K562 (cell line): ENCODE results near the gene UBR1. TPM values are rescaled to one million over a fixed set of nuclear protein-coding genes. Genes with fewer than 3 reads are reported as not detected.

Experiments
- BMI1 ChIP-seq: fragments of 150-350 bp; IDR thresholded peaks from 2 replicates; pipeline ENCODE4 v1.6.1; 2014; ENCODE audit warnings: low read length
- CREB1 ChIP-seq, 2 experiments: sonication (generic) in 1 of 2; formaldehyde crosslinking in 1 of 2; IDR thresholded peaks; 2 replicates each; pipeline versions ENCODE4 v1.6.1 to v1.8.0; 2012 to 2022; ENCODE audit warnings: inconsistent platforms in 1 of 2, mild to moderate bottlenecking in 1 of 2, missing genetic modification reagents in 1 of 2, moderate library complexity in 1 of 2
- EZH2 ChIP-seq: IDR thresholded peaks from 2 replicates; pipeline ENCODE4 v1.6.1; 2012; ENCODE audit warnings: low read depth, mild to moderate bottlenecking, inconsistent platforms, low read length, borderline replicate concordance
- RFX5 ChIP-seq: IDR thresholded peaks from 2 replicates; pipeline ENCODE4 v1.6.1; 2011; ENCODE audit warnings: low read depth, mild to moderate bottlenecking, improper control_type of control experiment, low read length
- SMAD1 ChIP-seq: fragments of 150-350 bp; IDR thresholded peaks from 2 replicates; pipeline ENCODE4 v1.6.1; 2014; ENCODE audit warnings: low read length, low read depth; ENCODE audit not compliant: partially characterized antibody
- SRSF3 ChIP-seq: fragments of 200-400 bp; formaldehyde crosslinking; IDR thresholded peaks from 2 replicates; pipeline ENCODE4 v1.6.1; 2016; ENCODE audit warnings: mild to moderate bottlenecking, low read length, moderate library complexity; ENCODE audit not compliant: insufficient read depth
- SRSF7 ChIP-seq: fragments of 200-400 bp; formaldehyde crosslinking; optimal IDR thresholded peaks from 2 replicates; pipeline ENCODE3; 2017; ENCODE audit warnings: mild to moderate bottlenecking, low read depth, low read length
- STAG1 ChIP-seq: sonication (generic); formaldehyde crosslinking; IDR thresholded peaks from 2 replicates; pipeline ENCODE4 v1.5.0; 2020; ENCODE audit warnings: missing genetic modification reagents, borderline replicate concordance
- YY1 ChIP-seq, 3 experiments: IDR thresholded peaks; 2 replicates each; pipeline ENCODE4 v1.6.1; 2011; ENCODE audit warnings: low read length in 2 of 3, mild to moderate bottlenecking in 2 of 3, moderate library complexity in 2 of 3, borderline replicate concordance in 1 of 3, control low read depth in 1 of 3, low read depth in 1 of 3; ENCODE audit not compliant: insufficient read depth in 3 of 3, insufficient replicate concordance in 2 of 3, control insufficient read depth in 1 of 3, insufficient read length in 1 of 3; ENCODE audit errors: extremely low read depth in 1 of 3
- ZNF124 ChIP-seq: sonication (generic); formaldehyde crosslinking; IDR thresholded peaks from 2 replicates; pipeline ENCODE4 v1.8.1; 2022; ENCODE audit warnings: missing genetic modification reagents
- ZNF24 ChIP-seq: fragments of 450-650 bp; IDR thresholded peaks from 2 replicates; pipeline ENCODE4 v1.6.1; 2016
- ZNF408 ChIP-seq: fragments of 250-450 bp; sonication (Bioruptor Pico); IDR thresholded peaks from 2 replicates; pipeline ENCODE4 v1.4.0; 2020; ENCODE audit warnings: low read depth, mild to moderate bottlenecking, moderate library complexity
- polyA plus RNA-seq, 8 experiments: library from polyadenylated mRNA; depleted of rRNA in 4 of 8; stranded (reverse) in 5 of 8; unstranded in 3 of 8; fragments of >200 nt; fragmentation: Nextera tagmentation in 2 of 8; fragmentation: Illumina TruSeq in 1 of 8; extraction: Ambion mirVana in 2 of 8; extraction: Trizol in 1 of 8; gene quantifications; 2 replicates each; pipeline versions ENCODE4 v1.2.1 to v1.2.3, GENCODE V29; 2011 to 2014; ENCODE audit warnings: inconsistent platforms in 1 of 8, missing spikeins in 1 of 8
- total RNA-seq, 7 experiments: library from RNA; depleted of rRNA in 6 of 7; stranded (reverse); fragments of >200 nt in 6 of 7; fragmentation: Illumina TruSeq in 2 of 7; extraction: Trizol in 2 of 7; gene quantifications; 2 replicates each; pipeline versions ENCODE4 v1.2.1 to v1.2.3, GENCODE V29; 2011 to 2021; ENCODE audit warnings: low replicate concordance in 1 of 7
- TF ChIP-seq, protein P1 (sequence below): sonication (generic); IDR thresholded peaks from 2 replicates; pipeline ENCODE4 v1.6.1; 2016
- TF ChIP-seq, protein P2 (sequence below): fragments of 200-400 bp; formaldehyde crosslinking; IDR thresholded peaks from 2 replicates; pipeline ENCODE4 v1.6.1; 2017; ENCODE audit warnings: mild to moderate bottlenecking, low read depth, low read length, moderate library complexity
- TF ChIP-seq, protein P3 (sequence below), 2 experiments: fragments of 450-650 bp; IDR thresholded peaks; 2 replicates each; pipeline ENCODE4 v1.6.1; 2016
- TF ChIP-seq, protein P4 (sequence below): sonication (generic); formaldehyde crosslinking; IDR thresholded peaks from 2 replicates; pipeline ENCODE4 v1.5.0; 2020; ENCODE audit warnings: missing genetic modification reagents
- TF ChIP-seq, protein P5 (sequence below): fragments of 450-650 bp; IDR thresholded peaks from 2 replicates; pipeline ENCODE4 v1.6.1; 2016; ENCODE audit warnings: antibody characterized with exemption
- TF ChIP-seq, protein P6 (sequence below), 2 experiments: fragments of 450-650 bp in 1 of 2; sonication (generic) in 1 of 2; formaldehyde crosslinking; conservative IDR thresholded peaks; 2 replicates each; pipeline versions ENCODE4 v1.4.0 to v1.8.1; 2020 to 2022; ENCODE audit warnings: mild to moderate bottlenecking in 1 of 2, missing genetic modification reagents in 1 of 2

UBR1 gene
- total and polyA plus RNA-seq, 9 of the 15 experiments (the other 6 are each of a cell fraction or from before 2014, with no cell fraction given): 5.8 to 30.7 (median 15.3) TPM

DNA sequence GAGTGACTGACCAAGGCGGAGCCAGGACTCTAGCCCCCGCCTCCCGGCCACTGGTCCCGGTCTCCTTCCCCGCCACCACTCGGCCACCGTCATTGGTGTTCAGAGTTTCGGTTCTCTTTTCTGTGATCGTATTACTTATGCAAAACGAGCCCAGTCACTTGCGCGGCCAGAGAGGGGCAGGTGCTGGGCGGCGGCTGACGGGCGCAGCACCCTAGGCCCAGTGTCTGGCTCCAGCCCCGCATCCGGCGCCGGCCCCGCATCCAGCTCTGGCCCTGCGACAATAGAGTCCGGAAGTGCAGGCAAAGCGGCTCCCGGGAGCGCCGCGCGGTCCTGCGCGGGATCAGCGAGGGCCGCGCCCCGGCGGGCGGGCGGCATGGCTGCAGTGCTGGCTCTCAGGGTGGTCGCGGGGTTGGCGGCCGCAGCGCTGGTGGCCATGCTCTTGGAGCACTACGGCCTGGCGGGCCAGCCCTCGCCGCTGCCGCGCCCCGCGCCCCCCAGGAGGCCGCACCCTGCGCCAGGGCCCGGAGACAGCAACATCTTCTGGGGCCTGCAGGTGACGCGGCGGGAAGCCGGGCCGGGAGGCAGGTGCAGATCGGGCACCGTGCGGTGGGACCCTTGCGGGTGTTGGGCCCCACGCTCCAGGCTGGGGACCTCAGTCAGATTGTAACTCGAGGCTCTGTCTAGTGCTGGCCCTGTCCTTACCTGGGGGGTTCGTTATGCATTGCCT is 27.8 kb upstream of the UBR1 start, which contains the start of gene TMEM62 (continued):
- TF ChIP-seq RFX5 (no peak), STAG1 (CRISPR knock-in tag) (no peak), BMI1 (no peak), EZH2 (no peak), CREB1 (IDR thresholded peaks at IDR 0.05) (no peak), CREB1 (CRISPR knock-in tag; IDR thresholded peaks at IDR 0.05) (no peak), ZNF24 (no peak), SMAD1 (no peak), ZNF408 (CRISPR knock-in tag) (no peak), SRSF7 (no peak), ZNF124 (CRISPR knock-in tag) (no peak), SRSF3 (no peak), YY1 (IDR thresholded peaks at IDR 0.05; ENCODE audit: borderline replicate concordance in 1 of 3, control insufficient read depth in 1 of 3, extremely low read depth in 1 of 3, insufficient read depth in 3 of 3, insufficient read length in 1 of 3, insufficient replicate concordance in 2 of 3, low read depth in 1 of 3, low read length in 2 of 3) (peak in 2 of 3 experiments; percentile 33 to 46)
- TF ChIP-seq, protein P1, sequence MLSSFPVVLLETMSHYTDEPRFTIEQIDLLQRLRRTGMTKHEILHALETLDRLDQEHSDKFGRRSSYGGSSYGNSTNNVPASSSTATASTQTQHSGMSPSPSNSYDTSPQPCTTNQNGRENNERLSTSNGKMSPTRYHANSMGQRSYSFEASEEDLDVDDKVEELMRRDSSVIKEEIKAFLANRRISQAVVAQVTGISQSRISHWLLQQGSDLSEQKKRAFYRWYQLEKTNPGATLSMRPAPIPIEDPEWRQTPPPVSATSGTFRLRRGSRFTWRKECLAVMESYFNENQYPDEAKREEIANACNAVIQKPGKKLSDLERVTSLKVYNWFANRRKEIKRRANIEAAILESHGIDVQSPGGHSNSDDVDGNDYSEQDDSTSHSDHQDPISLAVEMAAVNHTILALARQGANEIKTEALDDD: 0 out of 2 replicates have a peak, but pooled peaks have one; percentile 23
- TF ChIP-seq, protein P2, sequence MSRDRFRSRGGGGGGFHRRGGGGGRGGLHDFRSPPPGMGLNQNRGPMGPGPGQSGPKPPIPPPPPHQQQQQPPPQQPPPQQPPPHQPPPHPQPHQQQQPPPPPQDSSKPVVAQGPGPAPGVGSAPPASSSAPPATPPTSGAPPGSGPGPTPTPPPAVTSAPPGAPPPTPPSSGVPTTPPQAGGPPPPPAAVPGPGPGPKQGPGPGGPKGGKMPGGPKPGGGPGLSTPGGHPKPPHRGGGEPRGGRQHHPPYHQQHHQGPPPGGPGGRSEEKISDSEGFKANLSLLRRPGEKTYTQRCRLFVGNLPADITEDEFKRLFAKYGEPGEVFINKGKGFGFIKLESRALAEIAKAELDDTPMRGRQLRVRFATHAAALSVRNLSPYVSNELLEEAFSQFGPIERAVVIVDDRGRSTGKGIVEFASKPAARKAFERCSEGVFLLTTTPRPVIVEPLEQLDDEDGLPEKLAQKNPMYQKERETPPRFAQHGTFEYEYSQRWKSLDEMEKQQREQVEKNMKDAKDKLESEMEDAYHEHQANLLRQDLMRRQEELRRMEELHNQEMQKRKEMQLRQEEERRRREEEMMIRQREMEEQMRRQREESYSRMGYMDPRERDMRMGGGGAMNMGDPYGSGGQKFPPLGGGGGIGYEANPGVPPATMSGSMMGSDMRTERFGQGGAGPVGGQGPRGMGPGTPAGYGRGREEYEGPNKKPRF: no peak
- TF ChIP-seq, protein P3, sequence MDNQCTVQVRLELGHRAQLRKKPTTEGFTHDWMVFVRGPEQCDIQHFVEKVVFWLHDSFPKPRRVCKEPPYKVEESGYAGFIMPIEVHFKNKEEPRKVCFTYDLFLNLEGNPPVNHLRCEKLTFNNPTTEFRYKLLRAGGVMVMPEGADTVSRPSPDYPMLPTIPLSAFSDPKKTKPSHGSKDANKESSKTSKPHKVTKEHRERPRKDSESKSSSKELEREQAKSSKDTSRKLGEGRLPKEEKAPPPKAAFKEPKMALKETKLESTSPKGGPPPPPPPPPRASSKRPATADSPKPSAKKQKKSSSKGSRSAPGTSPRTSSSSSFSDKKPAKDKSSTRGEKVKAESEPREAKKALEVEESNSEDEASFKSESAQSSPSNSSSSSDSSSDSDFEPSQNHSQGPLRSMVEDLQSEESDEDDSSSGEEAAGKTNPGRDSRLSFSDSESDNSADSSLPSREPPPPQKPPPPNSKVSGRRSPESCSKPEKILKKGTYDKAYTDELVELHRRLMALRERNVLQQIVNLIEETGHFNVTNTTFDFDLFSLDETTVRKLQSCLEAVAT (IDR thresholded peaks at IDR 0.05): no peak
- TF ChIP-seq, protein P4, sequence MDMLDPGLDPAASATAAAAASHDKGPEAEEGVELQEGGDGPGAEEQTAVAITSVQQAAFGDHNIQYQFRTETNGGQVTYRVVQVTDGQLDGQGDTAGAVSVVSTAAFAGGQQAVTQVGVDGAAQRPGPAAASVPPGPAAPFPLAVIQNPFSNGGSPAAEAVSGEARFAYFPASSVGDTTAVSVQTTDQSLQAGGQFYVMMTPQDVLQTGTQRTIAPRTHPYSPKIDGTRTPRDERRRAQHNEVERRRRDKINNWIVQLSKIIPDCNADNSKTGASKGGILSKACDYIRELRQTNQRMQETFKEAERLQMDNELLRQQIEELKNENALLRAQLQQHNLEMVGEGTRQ (CRISPR knock-in tag): no peak
- TF ChIP-seq, protein P5, sequence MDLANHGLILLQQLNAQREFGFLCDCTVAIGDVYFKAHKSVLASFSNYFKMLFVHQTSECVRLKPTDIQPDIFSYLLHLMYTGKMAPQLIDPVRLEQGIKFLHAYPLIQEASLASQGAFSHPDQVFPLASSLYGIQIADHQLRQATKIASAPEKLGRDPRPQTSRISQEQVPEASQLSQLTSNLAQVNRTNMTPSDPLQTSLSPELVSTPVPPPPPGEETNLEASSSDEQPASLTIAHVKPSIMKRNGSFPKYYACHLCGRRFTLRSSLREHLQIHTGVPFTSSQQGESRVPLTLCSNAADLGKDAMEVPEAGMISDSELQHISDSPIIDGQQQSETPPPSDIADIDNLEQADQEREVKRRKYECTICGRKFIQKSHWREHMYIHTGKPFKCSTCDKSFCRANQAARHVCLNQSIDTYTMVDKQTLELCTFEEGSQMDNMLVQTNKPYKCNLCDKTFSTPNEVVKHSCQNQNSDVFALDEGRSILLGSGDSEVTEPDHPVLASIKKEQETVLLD: 0 out of 2 replicates have a peak, but pooled peaks have one; percentile 1
- TF ChIP-seq, protein P6, sequence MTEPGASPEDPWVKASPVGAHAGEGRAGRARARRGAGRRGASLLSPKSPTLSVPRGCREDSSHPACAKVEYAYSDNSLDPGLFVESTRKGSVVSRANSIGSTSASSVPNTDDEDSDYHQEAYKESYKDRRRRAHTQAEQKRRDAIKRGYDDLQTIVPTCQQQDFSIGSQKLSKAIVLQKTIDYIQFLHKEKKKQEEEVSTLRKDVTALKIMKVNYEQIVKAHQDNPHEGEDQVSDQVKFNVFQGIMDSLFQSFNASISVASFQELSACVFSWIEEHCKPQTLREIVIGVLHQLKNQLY (CRISPR knock-in tag; conservative IDR thresholded peaks at IDR 0.05): no peak
